ENCODE data around the gene UBE3B. TPM values are rescaled to one million over a fixed set of nuclear protein-coding genes. Genes with fewer than 3 reads are reported as not detected.

UBE3B gene
- total RNA-seq, 1 donor from 2014 or later = 36.9 TPM

DNA sequence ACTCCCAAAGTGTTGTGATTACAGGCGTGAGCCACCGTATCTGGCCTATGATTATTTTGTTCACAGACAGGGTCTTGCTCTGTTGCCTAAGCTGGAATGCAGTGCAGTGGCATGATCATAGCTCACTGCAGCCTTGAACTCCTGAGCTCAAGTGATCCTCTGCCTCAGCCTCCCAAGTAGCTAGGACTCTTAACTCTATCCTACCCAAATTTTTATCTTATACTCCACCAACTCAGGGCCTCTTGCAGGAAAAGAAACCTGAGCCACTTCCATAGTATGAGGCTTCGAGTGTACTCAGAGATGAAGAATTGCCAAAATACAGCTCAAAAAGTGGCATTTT lies 95.0 kb downstream of the UBE3B start:
- ATAC-seq (ENCODE audit: low read depth) (no peak), DNase-seq (no peak)
- POLR2A ChIA-PET = interaction anchor here (0.7 kb wide), 1 partner anchor 102 kb away, joined by 6 read pairs; no protein-coding TSS in a partner anchor
- Mint-ChIP-seq H3K4me3 (peak overlapping the region; percentile 93), H3K36me3 (ENCODE audit: low read depth) (peaks cover 59% of the 10 kb centered on the region), H3K9me3 (no peaks in the 10 kb centered on the region), H3K4me1 (peaks cover 25% of the 10 kb centered on the region), H3K27me3 (no peaks in the 10 kb centered on the region), H3K27ac (peak overlapping the region; percentile 90)
- intact Hi-C loops (cut with micrococcal nuclease) = loop anchor here (2.0 to 10.0 kb wide), 7 partner anchors 110 to 1810 kb away; partner anchors contain the start of genes ATP2A2, GLTP, ISCU and PRDM4
- TF ChIP-seq, protein P1, sequence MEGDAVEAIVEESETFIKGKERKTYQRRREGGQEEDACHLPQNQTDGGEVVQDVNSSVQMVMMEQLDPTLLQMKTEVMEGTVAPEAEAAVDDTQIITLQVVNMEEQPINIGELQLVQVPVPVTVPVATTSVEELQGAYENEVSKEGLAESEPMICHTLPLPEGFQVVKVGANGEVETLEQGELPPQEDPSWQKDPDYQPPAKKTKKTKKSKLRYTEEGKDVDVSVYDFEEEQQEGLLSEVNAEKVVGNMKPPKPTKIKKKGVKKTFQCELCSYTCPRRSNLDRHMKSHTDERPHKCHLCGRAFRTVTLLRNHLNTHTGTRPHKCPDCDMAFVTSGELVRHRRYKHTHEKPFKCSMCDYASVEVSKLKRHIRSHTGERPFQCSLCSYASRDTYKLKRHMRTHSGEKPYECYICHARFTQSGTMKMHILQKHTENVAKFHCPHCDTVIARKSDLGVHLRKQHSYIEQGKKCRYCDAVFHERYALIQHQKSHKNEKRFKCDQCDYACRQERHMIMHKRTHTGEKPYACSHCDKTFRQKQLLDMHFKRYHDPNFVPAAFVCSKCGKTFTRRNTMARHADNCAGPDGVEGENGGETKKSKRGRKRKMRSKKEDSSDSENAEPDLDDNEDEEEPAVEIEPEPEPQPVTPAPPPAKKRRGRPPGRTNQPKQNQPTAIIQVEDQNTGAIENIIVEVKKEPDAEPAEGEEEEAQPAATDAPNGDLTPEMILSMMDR (IDR thresholded peaks at IDR 0.05) = no peak
- CTCF ChIA-PET = interaction anchor here (1.3 kb wide), 2 partner anchors 142 to 202 kb away, joined by 3 read pairs; no protein-coding TSS in a partner anchor

DNA sequence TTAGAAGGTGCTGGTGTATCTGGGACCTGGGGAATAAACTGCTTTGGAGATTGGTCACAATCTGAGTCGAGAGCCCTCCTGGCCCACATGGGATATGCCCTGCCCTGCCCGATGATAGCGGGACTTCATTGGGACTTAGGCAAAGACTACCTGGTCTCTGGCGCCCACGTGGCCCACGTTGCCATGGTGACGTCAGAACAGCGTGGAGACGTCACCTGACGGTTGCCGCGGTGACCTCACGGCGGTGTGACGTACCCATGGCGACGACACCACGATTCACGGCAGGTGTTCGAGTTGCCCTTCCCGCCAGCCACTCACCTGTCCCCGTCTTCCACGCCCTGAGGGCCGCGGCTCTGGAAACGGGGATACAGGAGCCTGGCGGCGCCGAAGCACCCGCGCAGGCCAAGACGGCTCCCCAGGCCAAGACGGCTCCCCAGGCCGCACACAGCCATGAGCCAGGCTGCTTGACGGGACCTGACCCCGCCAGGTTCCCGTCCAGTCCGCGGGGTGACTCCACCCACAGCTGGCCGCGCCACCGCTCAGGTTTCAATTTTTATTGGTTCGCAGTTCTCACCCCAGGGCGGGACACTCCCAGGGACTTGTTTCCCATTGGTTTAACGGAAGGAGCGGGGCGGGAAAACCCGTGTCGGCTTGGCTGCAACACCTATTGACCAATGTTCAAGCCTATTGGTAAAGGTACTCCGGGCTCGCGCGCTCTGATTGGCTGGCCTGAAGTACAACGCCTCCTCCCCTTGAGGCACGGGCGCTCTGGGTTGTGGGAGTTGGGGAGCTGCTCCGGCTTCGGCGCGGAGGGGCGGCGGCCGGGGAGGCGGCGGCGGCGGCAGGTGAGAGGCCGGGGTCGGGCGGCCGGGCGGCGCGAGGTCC lies 95.8 kb downstream of the UBE3B start, which contains the start of the genes MMAB and MVK:
TSS of gene MMAB (minus strand) at position 476 of the 885 bp plus-strand sequence. CDS start at position 452, 24 bp downstream.
TSS of gene MVK (plus strand) at position 766 of the 885 bp plus-strand sequence. CDS start 1,029 bp downstream, outside the sequence.
- ChIA-PET CTCF (interaction anchor here (1.3 kb wide), 3 partner anchors 24 to 201 kb away, joined by 3 to 7 read pairs (median 3); no protein-coding TSS in a partner anchor), POLR2A (interaction anchor here (0.6 to 1.5 kb wide), 5 partner anchors 11 to 147 kb away, joined by 3 to 6 read pairs (median 5); partner anchors contain the start of genes KCTD10 and UBE3B)
- H3K4me1 Mint-ChIP-seq = peaks cover 25% of the 10 kb centered on the region
- peak within 1 kb of the TSS; percentile 93 for H3K4me3 Mint-ChIP-seq
- peak; percentile 94 for ATAC-seq (ENCODE audit: low read depth)
- peak within 1 kb of the TSS; percentile 90 for H3K27ac Mint-ChIP-seq
- peaks cover 59% of the 10 kb centered on the region for H3K36me3 Mint-ChIP-seq (ENCODE audit: low read depth)
- TF ChIP-seq, protein P1 (IDR thresholded peaks at IDR 0.05) = no peak
- H3K9me3 Mint-ChIP-seq = no peaks in the 10 kb centered on the region
- DNase-seq = peak; percentile 92
- no peaks in the 10 kb centered on the region for H3K27me3 Mint-ChIP-seq
- intact Hi-C loops (cut with micrococcal nuclease) = loop anchor here (1.0 to 10.0 kb wide), 9 partner anchors 96 to 1811 kb away; partner anchors contain the start of genes ATP2A2, FAM222A, GLTP and ISCU

DNA sequence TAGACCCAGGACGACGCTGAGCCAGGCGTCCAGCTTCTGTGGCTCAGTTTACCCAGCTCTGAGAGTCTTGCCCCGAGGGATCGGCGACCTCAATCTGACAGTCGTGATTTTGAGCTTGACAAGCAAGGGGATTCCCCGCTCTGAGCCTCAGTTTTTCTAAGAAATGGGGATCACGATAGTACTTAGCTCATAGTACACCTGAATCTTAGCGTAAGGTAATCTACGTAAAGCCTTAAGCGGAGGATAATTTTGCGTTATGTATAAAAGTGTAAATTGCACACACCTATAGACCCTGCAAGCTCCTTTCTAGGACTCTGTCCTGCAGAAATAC lies 96.4 kb downstream of the UBE3B start:
- Mint-ChIP-seq H3K9me3 (no peaks in the 10 kb centered on the region), H3K27me3 (no peaks in the 10 kb centered on the region), H3K36me3 (ENCODE audit: low read depth) (peaks cover 59% of the 10 kb centered on the region), H3K4me3 (peak overlapping the region; percentile 93), H3K27ac (peak overlapping the region; percentile 90), H3K4me1 (peaks cover 25% of the 10 kb centered on the region)
- ChIA-PET CTCF (interaction anchor here (1.3 kb wide), 3 partner anchors 24 to 201 kb away, joined by 3 to 7 read pairs (median 3); no protein-coding TSS in a partner anchor), POLR2A (interaction anchor here (1.4 to 1.5 kb wide), 3 partner anchors 10 to 140 kb away, joined by 3 to 5 read pairs (median 5); partner anchors contain the start of genes KCTD10 and UBE3B)
- intact Hi-C loops (cut with micrococcal nuclease) = loop anchor here (1.0 to 10.0 kb wide), 9 partner anchors 97 to 1812 kb away; partner anchors contain the start of genes ATP2A2, FAM222A, GLTP and ISCU
- ATAC-seq (ENCODE audit: low read depth) (no peak), DNase-seq (no peak)
- TF ChIP-seq, protein P1 (IDR thresholded peaks at IDR 0.05) = no peak

DNA sequence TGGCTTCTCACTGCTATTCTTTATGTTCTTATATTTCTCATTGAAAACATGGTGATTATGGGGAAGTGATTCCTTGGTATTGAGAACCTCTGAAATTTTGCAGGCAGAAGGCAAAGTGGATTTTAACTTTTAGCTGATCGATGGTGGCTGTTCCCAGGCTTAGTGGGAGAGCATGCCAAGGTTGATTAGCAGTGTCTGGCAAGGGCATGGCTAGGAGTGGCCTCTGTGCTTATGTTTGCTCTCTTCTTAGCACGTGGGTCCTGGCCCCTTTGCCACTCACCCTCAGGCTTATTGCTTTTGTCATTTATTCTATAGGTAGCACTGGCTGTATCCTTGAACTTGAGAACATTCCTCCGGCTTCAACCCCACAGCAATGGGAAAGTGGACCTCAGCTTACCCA lies 98.2 kb downstream of the UBE3B start:
- POLR2A ChIA-PET = no interaction called here
- no peak overlapping the region for H3K4me3 Mint-ChIP-seq
- intact Hi-C loops (cut with micrococcal nuclease) = loop anchor here (10.0 kb wide), 2 partner anchors 1011 to 1671 kb away; partner anchors contain the start of genes ISCU and SART3
- H3K36me3 Mint-ChIP-seq (ENCODE audit: low read depth) = peaks cover 58% of the 10 kb centered on the region
- no peaks in the 10 kb centered on the region for H3K27me3 Mint-ChIP-seq
- TF ChIP-seq, protein P1 (IDR thresholded peaks at IDR 0.05) = no peak
- no peak for ATAC-seq (ENCODE audit: low read depth)
- peaks cover 25% of the 10 kb centered on the region for H3K4me1 Mint-ChIP-seq
- DNase-seq = no peak
- CTCF ChIA-PET = no interaction called here
- no peaks in the 10 kb centered on the region for H3K9me3 Mint-ChIP-seq
- no peak overlapping the region for H3K27ac Mint-ChIP-seq

Measured in activated B cell treated with CpG ODN at 0.5 μM for 24 hours (primary cell).